Skeletal muscle satellite cell (primary cell): ENCODE data around the gene SUPT6H.
A peak's percentile ranks its signal among the peaks of the same experiment; 100 is the strongest.
"Not testable (repeated sequence)": the region's sequence is repeated elsewhere in the genome, so short reads cannot be mapped to it uniquely, and the experiment has no call there.

Source experiments
- H3K27me3 ChIP-seq: 2 replicates; pipeline ENCODE4 v1.7.0; 2013; ENCODE audit warnings: low read length; ENCODE audit not compliant: control insufficient read depth, insufficient read depth
- H3K36me3 ChIP-seq: 2 replicates; pipeline ENCODE4 v1.7.0; 2013; ENCODE audit warnings: mild to moderate bottlenecking, control low read depth, low read length; ENCODE audit not compliant: insufficient read depth
- H3K4me1 ChIP-seq: 2 replicates; pipeline ENCODE4 v1.7.0; 2013; ENCODE audit warnings: low read length; ENCODE audit not compliant: control insufficient read depth, insufficient read depth
- H3K4me2 ChIP-seq: 2 replicates; pipeline ENCODE4 v1.7.0; 2013; ENCODE audit warnings: mild to moderate bottlenecking, low read length
- H3K4me3 ChIP-seq: 2 replicates; pipeline ENCODE4 v1.7.0; 2013; ENCODE audit warnings: low read length
- H3K9ac ChIP-seq: 2 replicates; pipeline ENCODE4 v1.7.0; 2013; ENCODE audit warnings: mild to moderate bottlenecking, low read depth, low read length, moderate library complexity
- H3K9me3 ChIP-seq: replicated peaks from 2 replicates; pipeline ENCODE4 v1.7.0; 2013; ENCODE audit warnings: mild to moderate bottlenecking, control low read depth, low read length

Gene SUPT6H

GRCh38 chr17:28657756-28658155 is 4.2 kb upstream of the SUPT6H start:
- no peak overlapping the region for H3K9ac ChIP-seq
- H3K4me2 ChIP-seq: no peak overlapping the region
- no peaks in the 10 kb centered on the region for H3K27me3 ChIP-seq
- peaks cover 15% of the 10 kb centered on the region for H3K36me3 ChIP-seq
- H3K4me1 ChIP-seq: peaks cover 13% of the 10 kb centered on the region
- H3K9me3 ChIP-seq: no peaks in the 10 kb centered on the region
- no peak overlapping the region for H3K4me3 ChIP-seq

- Histone ChIP-seq H3K36me3 (peaks cover 15% of the 10 kb centered on the region), H3K4me1 (peaks cover 19% of the 10 kb centered on the region)
- H3K4me3 ChIP-seq, H3K9ac ChIP-seq, H3K4me2 ChIP-seq, H3K27me3 ChIP-seq, H3K9me3 ChIP-seq: not testable (repeated sequence)
Measured at GRCh38 chr17:28658342-28658741, 3.7 kb upstream of the SUPT6H start.

GRCh38 chr17:28658766-28659496 is 3.1 kb upstream of the SUPT6H start:
- H3K9ac ChIP-seq, H3K4me3 ChIP-seq, H3K9me3 ChIP-seq, H3K4me2 ChIP-seq, H3K27me3 ChIP-seq: not testable (repeated sequence)
- Histone ChIP-seq H3K4me1 (peaks cover 25% of the 10 kb centered on the region), H3K36me3 (peaks cover 15% of the 10 kb centered on the region)

- H3K27me3 ChIP-seq, H3K4me3 ChIP-seq, H3K4me2 ChIP-seq, H3K9ac ChIP-seq, H3K9me3 ChIP-seq: not testable (repeated sequence)
- H3K4me1 ChIP-seq: peaks cover 27% of the 10 kb centered on the region
- peaks cover 15% of the 10 kb centered on the region for H3K36me3 ChIP-seq
Measured at GRCh38 chr17:28659497-28659881, 2.5 kb upstream of the SUPT6H start.

GRCh38 chr17:28662527-28662829 is 473 bp downstream of the SUPT6H start:
- Histone ChIP-seq H3K4me1 (peaks cover 28% of the 10 kb centered on the region), H3K27me3 (no peaks in the 10 kb centered on the region), H3K9me3 (no peaks in the 10 kb centered on the region), H3K36me3 (peaks cover 9% of the 10 kb centered on the region), H3K9ac (peak overlapping the region; percentile 88), H3K4me2 (peak overlapping the region; percentile 90), H3K4me3 (peak overlapping the region; percentile 81)

GRCh38 chr17:28663723-28664122 is 1.7 kb downstream of the SUPT6H start:
- peak overlapping the region; percentile 90 for H3K4me2 ChIP-seq
- peaks cover 28% of the 10 kb centered on the region for H3K4me1 ChIP-seq
- peak overlapping the region; percentile 88 for H3K9ac ChIP-seq
- H3K4me3 ChIP-seq: peak overlapping the region; percentile 81
- H3K9me3 ChIP-seq: no peaks in the 10 kb centered on the region
- no peaks in the 10 kb centered on the region for H3K27me3 ChIP-seq
- H3K36me3 ChIP-seq: peaks cover 21% of the 10 kb centered on the region

- peaks cover 20% of the 10 kb centered on the region for H3K4me1 ChIP-seq
Measured at GRCh38 chr17:28665994-28666393, 4.0 kb downstream of the SUPT6H start.

GRCh38 chr17:28667870-28668269 is 5.9 kb downstream of the SUPT6H start:
- no peaks in the 10 kb centered on the region for H3K9me3 ChIP-seq
- H3K36me3 ChIP-seq: peaks cover 42% of the 10 kb centered on the region
- H3K27me3 ChIP-seq: no peaks in the 10 kb centered on the region
- H3K4me2 ChIP-seq: no peak overlapping the region
- H3K9ac ChIP-seq: no peak overlapping the region
- no peak overlapping the region for H3K4me3 ChIP-seq
- peaks cover 18% of the 10 kb centered on the region for H3K4me1 ChIP-seq

More at GRCh38 chr17:28665994-28666393, 4.0 kb downstream of the SUPT6H start:
- H3K4me3 ChIP-seq: no peak overlapping the region
- no peak overlapping the region for H3K9ac ChIP-seq
- H3K4me2 ChIP-seq: no peak overlapping the region
- no peaks in the 10 kb centered on the region for H3K9me3 ChIP-seq
- peaks cover 26% of the 10 kb centered on the region for H3K36me3 ChIP-seq
- no peaks in the 10 kb centered on the region for H3K27me3 ChIP-seq

- H3K27me3 ChIP-seq: no peaks in the 10 kb centered on the region
- H3K4me3 ChIP-seq: no peak overlapping the region
- no peak overlapping the region for H3K9ac ChIP-seq
- peaks cover 63% of the 10 kb centered on the region for H3K36me3 ChIP-seq
- H3K4me1 ChIP-seq: peaks cover 5% of the 10 kb centered on the region
- no peak overlapping the region for H3K4me2 ChIP-seq
- H3K9me3 ChIP-seq: no peaks in the 10 kb centered on the region
Measured at GRCh38 chr17:28669918-28670317, 7.9 kb downstream of the SUPT6H start.

GRCh38 chr17:28675490-28675889 is 13.5 kb downstream of the SUPT6H start:
- no peak overlapping the region for H3K4me3 ChIP-seq
- H3K36me3 ChIP-seq: peaks cover 79% of the 10 kb centered on the region
- no peaks in the 10 kb centered on the region for H3K4me1 ChIP-seq
- H3K4me2 ChIP-seq: no peak overlapping the region
- no peaks in the 10 kb centered on the region for H3K27me3 ChIP-seq
- no peaks in the 10 kb centered on the region for H3K9me3 ChIP-seq
- H3K9ac ChIP-seq: no peak overlapping the region

- H3K27me3 ChIP-seq: no peaks in the 10 kb centered on the region
- peaks cover 81% of the 10 kb centered on the region for H3K36me3 ChIP-seq
- no peak overlapping the region for H3K4me3 ChIP-seq
- no peaks in the 10 kb centered on the region for H3K4me1 ChIP-seq
- no peak overlapping the region for H3K4me2 ChIP-seq
- no peak overlapping the region for H3K9ac ChIP-seq
- no peaks in the 10 kb centered on the region for H3K9me3 ChIP-seq
Measured at GRCh38 chr17:28675980-28676379, 14.0 kb downstream of the SUPT6H start.

- no peak overlapping the region for H3K4me3 ChIP-seq
- no peaks in the 10 kb centered on the region for H3K4me1 ChIP-seq
- no peaks in the 10 kb centered on the region for H3K9me3 ChIP-seq
- H3K36me3 ChIP-seq: peaks cover 80% of the 10 kb centered on the region
- H3K4me2 ChIP-seq: no peak overlapping the region
- H3K9ac ChIP-seq: no peak overlapping the region
- H3K27me3 ChIP-seq: no peaks in the 10 kb centered on the region
Measured at GRCh38 chr17:28682655-28683054, 20.6 kb downstream of the SUPT6H start.
